Bronchial epithelial cell (primary cell): ENCODE measurements around the gene KCNG4. TPM values are rescaled to one million over a fixed set of nuclear protein-coding genes. Genes with fewer than 3 reads are reported as not detected.
A peak's percentile ranks its signal among the peaks of the same experiment; 100 is the strongest.

Experiments used
- DNase-seq: peaks from one replicate; pipeline ENCODE4 v3.0.0-alpha.2; 2010; ENCODE audit warnings: low read depth
- FAIRE-seq: peaks from 2 replicates; lab custom pipeline; 2011; peaks lifted over from hg19 to GRCh38; lab: Jason Lieb, UNC
- H3K27me3 ChIP-seq: 2 replicates; pipeline ENCODE4 v1.5.1; 2011; ENCODE audit warnings: low read length; ENCODE audit not compliant: control insufficient read depth, insufficient read depth
- H3K36me3 ChIP-seq: 2 replicates; pipeline ENCODE4 v1.5.1; 2011; ENCODE audit warnings: low read length; ENCODE audit not compliant: control insufficient read depth, insufficient read depth
- H3K4me3 ChIP-seq: 2 replicates; pipeline ENCODE4 v1.5.1; 2011; ENCODE audit warnings: mild to moderate bottlenecking, low read depth, low read length, control low read depth
- CTCF ChIP-seq: IDR thresholded peaks from 2 replicates; pipeline ENCODE4 v1.5.1; 2011; ENCODE audit warnings: mild to moderate bottlenecking, moderate library complexity, low read length, control low read depth, inconsistent platforms; ENCODE audit not compliant: insufficient read depth, severe bottlenecking
- total RNA-seq: library from RNA; depleted of rRNA; stranded (reverse); fragments of >200 nt; gene quantifications from 2 replicates; pipeline ENCODE4 v1.2.1, GENCODE V29; 2014

Gene KCNG4
- not detected in 2 replicates for total RNA-seq

- no peak for TF ChIP-seq CTCF
- peaks cover 14% of the 10 kb centered on the region for H3K27me3 ChIP-seq
- no peaks in the 10 kb centered on the region for H3K36me3 ChIP-seq
- H3K4me3 ChIP-seq = no peak within 1 kb of the TSS
- FAIRE-seq = no peak
- no peak for DNase-seq
Observed at GRCh38 chr16:84239909-84240308, at the start of gene KCNG4. TSS of gene KCNG4 (minus strand) at chr16:84240012. CDS start at chr16:84237485, 2,527 bp downstream.

- DNase-seq (no peak), FAIRE-seq (no peak)
- Histone ChIP-seq H3K36me3 (no peaks in the 10 kb centered on the region), H3K4me3 (no peak overlapping the region), H3K27me3 (peaks cover 2% of the 10 kb centered on the region)
- no peak for TF ChIP-seq CTCF
Observed at GRCh38 chr16:84288902-84289301, 49.1 kb upstream of the KCNG4 start.

- Histone ChIP-seq H3K36me3 (no peaks in the 10 kb centered on the region), H3K4me3 (no peak overlapping the region), H3K27me3 (peaks cover 3% of the 10 kb centered on the region)
- DNase-seq (no peak), FAIRE-seq (no peak)
- TF ChIP-seq CTCF = no peak
Observed at GRCh38 chr16:84286578-84287240, 46.9 kb upstream of the KCNG4 start.

GRCh38 chr16:84284154-84284722, 44.4 kb upstream of the KCNG4 start:
- TF ChIP-seq CTCF = no peak
- Histone ChIP-seq H3K36me3 (no peaks in the 10 kb centered on the region), H3K27me3 (peaks cover 4% of the 10 kb centered on the region), H3K4me3 (no peak overlapping the region)
- peak; percentile 7 for DNase-seq
- no peak for FAIRE-seq

- FAIRE-seq (no peak), DNase-seq (no peak)
- no peaks in the 10 kb centered on the region for H3K36me3 ChIP-seq
- no peak overlapping the region for H3K4me3 ChIP-seq
- TF ChIP-seq CTCF = no peak
- H3K27me3 ChIP-seq = peaks cover 2% of the 10 kb centered on the region
Observed at GRCh38 chr16:84283314-84284153, 43.7 kb upstream of the KCNG4 start.
